Activated T-cell treated with anti-CD3 and anti-CD28 coated beads for 4 hours (primary cell): ENCODE results near the gene SMU1.

Experiments used
- DNase-seq: peaks from one replicate; pipeline ENCODE4 v3.0.0-alpha.2; 2020

SMU1 gene

DNA sequence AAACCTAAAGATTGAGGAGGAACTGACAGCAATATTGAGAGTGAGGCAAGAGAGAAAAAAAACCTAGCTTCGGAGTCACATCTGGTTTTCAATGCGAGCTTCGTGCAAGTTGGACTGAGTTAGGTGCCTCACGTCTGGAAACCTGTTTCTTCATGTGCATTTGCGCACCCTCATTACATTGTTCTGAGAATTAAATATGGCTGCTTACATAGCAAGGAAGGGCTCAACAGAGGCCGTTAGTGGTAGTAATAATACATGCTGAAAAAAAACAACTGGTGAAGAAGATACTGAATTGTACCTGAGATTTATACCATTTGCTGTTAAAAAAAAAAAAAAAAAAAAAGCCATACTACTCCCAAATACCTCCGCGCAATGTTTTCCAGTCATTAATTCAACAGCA is 32.8 kb downstream of the SMU1 start:
- no peak for DNase-seq

DNA sequence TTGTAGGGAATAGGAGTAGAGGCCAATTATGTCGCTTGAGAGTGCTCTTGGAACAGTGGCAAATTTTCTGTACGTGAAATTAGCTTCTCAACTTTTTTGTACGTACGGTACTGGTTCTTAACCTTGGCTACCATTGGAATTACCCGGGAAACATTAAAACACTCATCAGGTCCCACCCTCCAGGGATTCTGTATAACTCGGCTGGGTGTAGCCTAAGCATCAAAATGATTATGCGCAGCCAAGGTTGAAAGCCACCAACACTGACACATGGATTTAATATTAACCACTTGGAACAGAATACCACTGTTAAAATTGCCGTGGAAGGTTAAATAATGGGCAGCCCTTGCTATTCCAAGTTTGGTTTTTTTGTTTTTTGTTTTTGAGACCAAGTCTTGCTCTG is 34.0 kb downstream of the SMU1 start:
- no peak for DNase-seq

DNA sequence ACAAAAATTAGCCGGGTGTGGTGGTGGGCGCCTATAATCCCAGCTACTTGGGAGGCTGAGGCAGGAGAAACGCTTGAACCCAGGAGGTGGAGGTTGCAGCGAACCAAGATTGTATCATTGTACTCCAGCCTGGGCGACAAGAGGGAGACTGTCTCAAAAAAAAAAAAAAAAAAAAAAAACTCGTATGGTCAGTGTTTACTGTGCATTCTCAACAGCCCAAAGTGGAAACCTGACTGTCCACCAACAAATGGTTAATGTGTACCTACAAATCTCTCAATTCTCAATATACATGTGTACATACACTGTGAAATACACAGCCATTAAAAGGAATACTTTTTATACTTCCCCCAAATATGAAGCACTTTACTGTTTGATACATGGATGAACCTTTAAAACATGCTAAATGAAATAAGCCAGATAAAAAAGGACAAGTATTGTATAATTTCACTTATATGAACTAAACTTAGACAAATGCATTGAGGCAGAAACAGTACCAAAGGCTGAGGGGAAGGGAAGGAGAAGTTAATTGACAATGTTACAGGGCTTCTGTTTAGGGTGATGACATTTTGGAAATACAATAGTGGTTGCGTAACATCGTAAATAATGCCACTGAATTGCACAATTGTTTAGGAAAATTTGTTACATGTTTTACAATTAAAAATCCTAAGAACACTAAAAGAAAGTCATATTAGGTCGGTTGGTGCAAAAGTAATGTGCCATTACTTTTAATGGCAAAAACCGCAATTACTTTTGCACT is 34.9 kb downstream of the SMU1 start:
- no peak for DNase-seq

- no peak for DNase-seq
Measured at GRCh38 chr9:33040792-33041431, 35.6 kb downstream of the SMU1 start.

- no peak for DNase-seq
Measured at GRCh38 chr9:33032865-33033264, 43.6 kb downstream of the SMU1 start.

GRCh38 chr9:33032292-33032691 is 44.2 kb downstream of the SMU1 start:
- no peak for DNase-seq

DNA sequence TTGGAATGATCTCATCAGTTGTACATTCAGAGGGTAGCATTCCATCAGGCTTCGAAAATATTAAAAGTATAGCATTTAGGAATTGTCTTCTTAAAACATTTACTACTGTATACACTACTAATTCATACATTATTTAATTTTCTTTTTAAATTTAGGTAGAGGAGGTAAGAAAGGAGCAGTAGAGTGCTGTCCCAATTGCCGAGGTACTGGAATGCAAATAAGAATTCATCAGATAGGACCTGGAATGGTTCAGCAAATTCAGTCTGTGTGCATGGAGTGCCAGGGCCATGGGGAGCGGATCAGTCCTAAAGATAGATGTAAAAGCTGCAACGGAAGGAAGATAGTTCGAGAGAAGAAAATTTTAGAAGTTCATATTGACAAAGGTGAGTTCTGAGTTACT is 46.2 kb downstream of the SMU1 start:
- no peak for DNase-seq

DNA sequence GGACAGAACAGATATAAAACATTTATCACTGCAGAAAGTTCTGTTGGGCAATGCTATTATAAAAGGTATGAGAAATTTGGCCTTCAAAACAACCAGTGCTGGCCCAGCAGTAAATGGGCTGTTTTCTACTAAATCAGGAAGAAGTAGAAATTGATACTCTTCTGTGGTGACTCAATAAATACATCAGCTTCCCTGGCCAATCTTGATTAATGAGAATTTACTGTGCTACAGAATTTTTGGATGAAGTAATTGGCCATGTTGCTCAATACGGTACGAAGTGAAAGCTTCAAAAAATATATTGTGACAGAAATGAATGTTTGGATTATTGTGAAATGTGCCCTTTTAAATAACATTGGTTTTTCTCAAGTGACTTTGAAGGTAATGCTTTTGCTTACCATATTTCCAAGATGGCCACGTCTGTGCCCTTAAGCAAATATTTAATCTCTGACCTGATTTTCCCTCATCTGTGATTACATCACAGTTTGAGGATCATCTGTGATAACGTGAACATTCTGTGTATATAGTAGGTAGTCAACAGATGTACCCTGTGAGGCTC is 47.2 kb downstream of the SMU1 start:
- no peak for DNase-seq

GRCh38 chr9:33025572-33026342 is 50.7 kb downstream of the SMU1 start:
- DNase-seq, result peak; percentile 68

GRCh38 chr9:33024966-33025571 is 51.4 kb downstream of the SMU1 start, which contains the start of gene DNAJA1:
TSS of gene DNAJA1 (plus strand) at chr9:33025273. CDS start at chr9:33026485, 1,212 bp downstream.
- peak; percentile 97 for DNase-seq

- DNase-seq, result no peak
Measured at GRCh38 chr9:33024126-33024965, 52.1 kb downstream of the SMU1 start.

DNA sequence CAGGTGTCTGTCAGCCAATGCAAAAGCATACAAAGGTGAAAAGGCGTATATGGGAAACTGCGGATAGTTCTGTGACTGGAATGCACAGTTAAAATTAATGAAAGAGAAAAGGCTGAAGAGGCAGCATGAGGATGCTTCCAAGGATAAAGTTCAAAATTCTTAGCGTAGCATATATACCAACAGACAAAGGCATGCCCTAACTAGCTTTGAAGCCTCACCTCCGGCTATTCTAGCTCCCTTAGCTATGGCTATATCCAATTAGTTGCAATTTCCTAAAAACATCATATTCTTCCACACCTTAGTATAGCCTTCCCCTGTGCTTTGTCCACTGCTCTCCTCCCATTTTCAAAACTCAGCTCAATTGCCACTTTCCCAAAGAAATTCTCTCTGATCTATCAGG is 52.8 kb downstream of the SMU1 start:
- DNase-seq, result no peak

- no peak for DNase-seq
Measured at GRCh38 chr9:33022755-33023154, 53.7 kb downstream of the SMU1 start.

- DNase-seq, result no peak
Measured at GRCh38 chr9:33022303-33022702, 54.2 kb downstream of the SMU1 start.

GRCh38 chr9:33019797-33020196 is 56.7 kb downstream of the SMU1 start:
- DNase-seq, result no peak

GRCh38 chr9:33017283-33018041 is 59.0 kb downstream of the SMU1 start:
- no peak for DNase-seq

GRCh38 chr9:33014665-33015014 is 61.8 kb downstream of the SMU1 start:
- no peak for DNase-seq

- no peak for DNase-seq
Measured at GRCh38 chr9:33013962-33014664, 62.4 kb downstream of the SMU1 start.

GRCh38 chr9:33012328-33013069 is 64.0 kb downstream of the SMU1 start:
- DNase-seq, result no peak

DNA sequence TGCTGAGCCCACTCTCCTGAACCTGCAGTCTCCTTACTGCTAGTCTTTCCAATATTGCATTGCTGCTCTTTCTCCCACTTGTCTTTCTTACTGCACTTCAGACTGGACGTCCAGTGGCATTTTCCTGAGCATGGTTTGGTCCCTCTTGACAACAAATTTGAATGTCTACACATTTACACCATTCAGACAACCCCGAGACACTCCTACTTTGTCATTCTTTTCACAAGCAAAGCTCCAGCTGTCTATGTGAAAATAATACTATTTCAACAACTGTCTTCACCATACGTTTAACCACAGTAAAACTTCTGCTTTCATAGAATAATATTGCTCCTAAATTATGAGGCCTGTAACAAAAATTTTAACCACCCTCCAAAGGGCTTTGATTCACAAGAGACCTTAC is 64.6 kb downstream of the SMU1 start:
- DNase-seq, result no peak
